NCI-H1930 (cell line): ENCODE measurements around the gene POU6F2.
"Not testable (repeated sequence)": the region's sequence is repeated elsewhere in the genome, so short reads cannot be mapped to it uniquely, and the experiment has no call there.

Source experiments
- DNase-seq, 2 experiments: peaks; one replicate each; lab custom pipeline; 2025; lab: John Stamatoyannopoulos, UW

POU6F2 gene

DNA sequence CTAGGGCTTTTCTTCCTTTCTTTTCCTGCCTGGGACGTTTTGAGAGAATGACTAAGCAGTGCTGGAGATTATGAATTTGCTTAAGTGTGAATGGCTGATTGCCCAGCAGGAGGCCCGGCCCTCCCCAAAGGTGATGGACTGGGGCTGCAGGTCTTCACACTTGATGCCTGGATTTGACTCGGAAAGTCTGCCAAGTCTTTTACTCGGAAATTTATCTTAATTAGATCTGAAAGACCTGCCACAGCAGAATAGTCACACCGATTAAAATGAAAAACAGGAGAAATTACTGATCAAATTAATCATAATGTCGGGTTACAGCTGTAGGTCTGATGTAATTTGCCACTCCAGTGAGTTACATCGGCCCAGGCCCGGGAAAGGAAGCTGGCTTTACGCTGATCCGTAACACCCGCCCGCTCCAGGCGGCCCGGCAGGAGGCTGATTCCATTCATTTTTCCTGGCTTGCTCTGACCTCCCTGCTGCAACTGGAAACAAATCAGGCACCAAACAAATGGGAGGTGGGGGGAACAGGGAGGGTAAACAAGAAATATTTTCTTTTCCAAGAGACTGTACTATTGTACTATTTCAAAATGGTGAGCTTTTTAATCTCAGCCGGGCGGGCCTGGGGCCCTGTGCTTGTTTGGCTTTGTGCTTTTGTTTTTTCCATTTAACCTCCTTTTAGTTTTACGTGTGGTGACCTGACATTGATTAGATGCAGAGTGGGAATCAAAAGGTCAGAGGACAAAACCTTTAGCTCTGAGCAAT, 376.1 kb downstream of the POU6F2 start:
- no peak for DNase-seq

DNA sequence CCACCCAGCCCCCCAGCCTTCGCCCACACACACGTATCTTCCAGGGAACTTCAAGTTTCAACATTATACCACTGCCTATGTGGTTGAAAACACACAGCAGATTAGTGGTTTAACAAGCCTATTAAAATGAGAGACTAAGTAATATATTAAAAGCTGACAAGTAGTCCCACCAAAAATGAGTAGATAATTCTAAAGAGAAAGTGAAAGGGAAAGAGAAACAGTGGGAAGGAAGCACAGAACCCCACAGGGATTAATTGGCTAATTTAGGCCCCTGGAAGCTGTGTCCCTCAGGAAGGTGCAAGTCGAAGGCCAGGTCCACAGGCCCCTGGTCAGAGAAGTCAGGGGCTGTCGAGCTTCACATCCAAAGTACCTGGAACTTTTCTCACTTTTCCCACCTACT, 378.0 kb downstream of the POU6F2 start:
- DNase-seq, result no peak

DNA sequence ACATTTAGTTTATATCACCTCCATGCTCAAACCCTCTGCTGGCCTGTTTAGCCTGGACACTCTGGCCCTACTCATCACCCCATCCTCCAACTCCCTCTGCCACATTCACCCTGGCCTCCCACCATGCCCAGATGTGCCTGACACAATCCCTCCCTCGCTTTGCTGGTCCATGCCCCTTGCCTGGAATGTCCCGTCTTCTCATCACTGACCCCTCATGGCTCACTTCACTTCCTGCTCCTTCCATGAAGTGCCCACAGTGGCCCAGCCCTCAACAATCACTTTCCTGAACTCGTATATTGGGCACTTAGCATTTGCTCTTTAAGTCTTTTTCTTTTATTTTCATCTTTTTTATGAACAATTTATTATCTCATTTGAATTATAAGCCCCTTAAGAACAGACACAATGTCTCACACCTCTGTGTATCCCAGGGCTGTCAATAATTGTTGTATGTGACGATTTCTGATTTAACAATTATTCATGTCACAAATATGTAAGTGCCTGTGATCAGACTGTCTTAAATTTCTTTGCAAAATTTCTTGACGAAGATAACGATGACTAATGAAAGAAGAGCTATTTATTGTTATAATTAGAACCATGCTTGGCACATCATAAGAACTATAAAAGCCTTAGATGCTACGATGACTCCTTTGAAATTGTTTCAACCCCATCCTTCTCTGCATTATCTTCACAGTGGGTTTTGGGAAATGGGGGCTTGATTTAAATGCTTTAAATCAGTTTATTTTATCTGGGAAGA, 378.6 kb downstream of the POU6F2 start:
- no peak for DNase-seq

DNA sequence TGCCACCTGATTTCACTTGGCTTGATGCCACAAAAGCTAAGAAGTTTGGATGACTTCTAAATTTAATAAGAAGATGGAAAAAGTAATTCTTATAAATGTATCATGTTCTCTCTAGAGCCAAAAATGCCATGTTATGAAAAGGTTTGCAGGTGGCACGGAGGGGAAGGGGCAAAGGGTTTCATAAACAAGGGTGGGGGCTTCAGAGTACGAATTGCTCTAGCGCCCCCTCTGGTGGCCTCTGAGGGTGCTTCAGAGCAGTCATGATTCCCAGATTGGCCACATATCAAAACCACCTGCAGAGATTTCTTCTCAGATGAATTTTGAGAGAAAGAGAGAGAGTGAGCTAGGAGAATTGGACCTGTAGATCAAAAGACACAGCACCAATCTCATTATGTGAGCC, 379.9 kb downstream of the POU6F2 start:
- peak in 1 of 2 experiments; percentile 2 for DNase-seq

DNA sequence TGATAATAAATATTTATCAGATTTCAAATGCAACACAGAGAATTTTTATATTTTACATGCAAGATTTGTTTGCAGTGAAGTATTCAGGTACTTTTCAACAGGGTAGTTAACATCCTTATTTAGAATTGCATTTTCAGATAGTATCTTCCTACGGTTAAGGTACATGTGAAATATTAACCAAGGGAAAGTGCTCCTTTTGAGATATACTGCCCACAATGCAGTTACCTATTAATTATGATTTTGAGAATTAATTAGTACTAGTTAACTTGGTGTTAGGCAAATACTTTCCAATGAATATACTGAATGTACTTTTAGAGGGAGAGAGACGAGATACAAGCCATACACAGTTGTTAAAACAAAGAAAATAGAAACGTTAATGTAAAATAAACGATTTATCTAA, 382.3 kb downstream of the POU6F2 start:
- no peak for DNase-seq

DNA sequence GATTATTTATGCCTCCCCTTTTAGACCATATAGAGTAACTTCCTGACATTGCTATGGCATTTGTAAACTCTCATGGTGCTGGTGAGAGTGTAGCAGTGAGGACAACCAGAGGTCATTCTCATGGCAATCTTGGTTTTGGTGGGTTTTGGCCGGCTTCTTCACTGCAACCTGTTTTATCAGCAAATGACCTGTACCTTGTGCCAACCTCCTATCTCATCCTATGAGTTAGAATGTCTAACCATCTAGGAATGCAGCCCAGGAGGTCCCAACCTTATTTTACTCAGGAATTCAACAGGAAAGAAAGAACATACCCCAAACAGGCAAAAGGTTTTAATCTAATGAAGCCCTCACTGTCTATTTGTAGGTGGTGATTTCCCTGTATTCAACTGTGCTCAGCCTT, 383.1 kb downstream of the POU6F2 start:
- DNase-seq, result no peak

DNA sequence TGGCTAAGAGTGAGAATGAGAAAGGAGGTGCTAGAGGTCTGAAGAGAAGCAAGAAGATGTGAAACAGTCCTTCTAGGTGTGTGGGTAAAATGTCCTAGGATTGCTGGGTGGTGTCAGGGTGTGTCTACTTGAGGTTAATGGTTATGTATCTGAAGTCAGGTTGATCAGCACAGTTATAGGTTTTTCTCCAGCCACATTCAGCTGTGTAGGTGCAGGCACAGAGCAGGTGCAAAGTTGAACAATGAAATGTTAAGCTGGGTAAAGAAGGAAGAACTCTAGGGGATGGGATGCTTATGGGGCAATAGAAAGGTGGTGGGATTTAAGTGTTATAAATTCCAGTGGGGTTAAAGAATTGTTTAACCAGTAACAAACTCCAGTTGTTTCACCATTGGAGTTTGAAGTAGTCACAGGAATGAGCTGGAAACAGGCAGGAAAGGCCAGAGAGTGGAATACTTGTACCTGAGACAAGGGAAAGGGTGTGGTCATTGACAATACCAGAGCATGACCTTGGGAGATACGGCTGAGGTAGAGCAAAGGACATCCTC, 388.1 kb downstream of the POU6F2 start:
- no peak for DNase-seq

DNA sequence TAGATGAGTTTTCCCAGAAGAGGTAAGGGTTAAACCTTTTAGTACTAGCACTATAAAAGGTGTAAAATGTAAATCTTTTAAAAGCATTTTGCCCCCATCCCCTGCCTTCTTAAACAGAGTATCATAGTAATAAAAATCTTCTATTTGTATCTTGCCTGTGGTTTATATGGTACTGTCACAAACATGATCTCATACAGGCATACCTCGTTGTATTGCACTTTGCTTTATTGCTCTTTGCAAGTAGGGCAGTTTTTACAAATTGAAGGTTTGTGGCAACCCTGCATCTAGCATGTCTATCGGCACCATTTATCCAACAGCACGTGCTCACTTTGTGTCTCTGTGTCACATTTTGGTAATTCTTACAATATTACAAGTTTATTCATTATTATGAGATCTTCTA, 389.7 kb downstream of the POU6F2 start:
- DNase-seq, result no peak

DNA sequence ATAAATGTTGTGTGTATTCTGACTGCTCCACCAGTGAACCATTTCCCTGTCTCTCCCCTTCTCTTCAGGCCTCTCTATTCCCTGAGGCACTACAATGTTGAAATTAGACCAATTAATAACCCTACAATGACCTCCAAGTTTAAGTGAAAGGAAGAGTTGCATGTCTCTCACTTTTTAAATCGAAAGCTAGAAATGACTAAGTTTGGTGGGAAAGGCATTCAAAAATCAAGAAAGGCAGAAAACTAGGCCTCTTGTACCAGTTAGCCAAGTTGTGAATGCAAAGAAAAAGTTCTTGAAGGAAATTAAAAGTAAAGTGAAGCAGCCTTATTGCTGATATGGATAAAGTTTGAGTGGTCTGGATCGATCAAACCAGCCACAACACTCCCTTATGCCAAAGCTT, 390.2 kb downstream of the POU6F2 start:
- DNase-seq, result no peak

DNA sequence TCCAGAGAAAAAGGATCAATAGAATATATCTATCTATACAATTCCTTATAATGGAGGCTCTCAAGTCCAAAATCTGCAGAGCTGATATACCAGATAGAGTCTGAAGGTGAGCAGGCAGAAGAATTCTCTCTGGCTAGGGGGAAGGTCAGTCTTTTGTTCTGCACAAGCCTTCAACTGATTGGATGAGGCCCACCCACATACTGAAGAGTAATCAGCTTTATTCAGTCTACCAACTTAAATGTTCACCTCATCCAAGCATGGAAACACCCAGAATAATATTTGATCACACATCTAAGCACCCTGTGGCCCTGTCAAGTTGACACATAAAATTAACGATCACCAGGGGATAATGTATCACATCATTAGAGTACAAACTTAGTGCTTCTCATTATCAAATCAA, 394.7 kb downstream of the POU6F2 start:
- DNase-seq, result no peak

DNA sequence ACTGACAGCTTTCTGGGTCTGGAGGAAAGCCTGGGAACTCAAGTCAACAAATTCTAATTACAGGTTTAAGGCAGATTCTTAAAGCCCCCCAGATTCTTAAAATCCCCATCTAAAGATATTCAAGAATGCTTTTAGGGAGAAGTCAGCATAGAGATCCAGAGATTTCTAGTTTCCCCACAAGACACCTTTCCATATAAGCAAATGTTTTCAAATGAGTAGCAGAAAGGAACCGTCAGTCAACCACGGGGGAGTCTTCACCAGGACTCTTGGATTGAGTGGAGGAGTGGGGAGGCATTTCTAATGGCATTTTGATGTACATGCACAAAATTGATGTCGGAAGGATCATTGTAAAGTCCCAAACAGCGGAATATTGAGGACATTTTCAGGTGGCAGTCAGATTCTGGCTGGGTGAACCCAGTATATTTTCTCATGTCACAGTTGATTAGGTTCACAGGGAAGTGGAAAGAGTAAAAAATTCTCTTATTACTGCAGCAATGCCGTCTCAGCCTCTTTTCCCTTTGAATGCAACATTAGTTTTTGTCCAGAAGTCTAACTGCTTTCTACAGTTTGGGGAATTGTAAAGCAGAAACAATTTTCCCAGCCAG, 396.8 kb downstream of the POU6F2 start:
- DNase-seq, result no peak

DNA sequence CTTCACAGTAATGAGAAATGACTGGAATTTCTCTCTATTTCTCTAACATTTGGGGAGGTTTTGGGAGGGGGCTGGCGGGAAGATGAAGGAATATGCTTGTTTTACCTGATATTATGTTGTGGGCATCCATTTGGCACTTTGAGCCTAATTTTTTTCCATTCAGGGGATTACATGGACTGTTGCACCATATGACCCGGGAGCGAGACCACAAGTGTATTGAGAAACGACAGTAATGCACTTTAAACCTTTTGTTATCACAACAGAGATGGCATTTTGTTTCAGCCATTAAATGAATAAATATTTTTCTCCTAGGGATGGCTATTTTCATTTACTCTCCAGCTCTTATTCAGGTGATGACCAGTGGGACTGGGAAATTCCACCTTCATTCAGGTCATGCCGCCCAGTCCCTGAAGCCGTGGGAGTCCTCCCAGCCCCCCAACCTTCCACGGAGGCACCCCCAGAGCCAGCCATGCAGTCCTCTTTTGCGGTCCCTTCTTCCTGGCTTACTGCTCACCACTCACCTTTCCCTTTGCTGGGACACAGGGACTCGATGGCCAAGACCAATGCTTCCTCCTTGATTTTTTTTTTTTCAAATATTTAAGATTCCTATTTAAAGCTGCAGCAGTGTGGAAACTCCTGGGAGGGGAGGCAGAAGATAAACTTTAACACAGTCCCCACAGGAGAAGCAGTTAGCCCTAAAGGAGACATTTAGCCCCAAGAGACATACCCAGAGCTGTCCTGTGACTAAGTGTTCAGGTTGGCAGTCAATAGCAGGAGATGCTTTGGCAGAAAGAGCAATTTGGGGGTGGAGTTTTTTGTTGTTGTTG, 397.6 kb downstream of the POU6F2 start:
- DNase-seq, result no peak

DNA sequence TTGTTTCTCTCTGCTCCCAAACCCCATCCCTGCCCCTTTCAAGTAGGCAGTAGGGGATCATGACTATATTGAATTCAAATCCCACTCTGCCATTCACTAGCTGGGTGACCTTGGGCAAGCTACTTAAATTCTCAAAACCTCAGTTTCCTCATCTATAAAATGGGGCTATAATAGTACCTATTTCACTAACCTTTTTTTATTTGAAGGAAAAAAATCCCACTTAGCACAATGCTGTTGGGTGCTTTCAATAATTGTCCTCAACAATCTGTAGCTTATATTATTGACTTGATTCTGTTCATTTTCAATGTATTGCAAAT, 398.1 kb downstream of the POU6F2 start:
- no peak for DNase-seq

DNA sequence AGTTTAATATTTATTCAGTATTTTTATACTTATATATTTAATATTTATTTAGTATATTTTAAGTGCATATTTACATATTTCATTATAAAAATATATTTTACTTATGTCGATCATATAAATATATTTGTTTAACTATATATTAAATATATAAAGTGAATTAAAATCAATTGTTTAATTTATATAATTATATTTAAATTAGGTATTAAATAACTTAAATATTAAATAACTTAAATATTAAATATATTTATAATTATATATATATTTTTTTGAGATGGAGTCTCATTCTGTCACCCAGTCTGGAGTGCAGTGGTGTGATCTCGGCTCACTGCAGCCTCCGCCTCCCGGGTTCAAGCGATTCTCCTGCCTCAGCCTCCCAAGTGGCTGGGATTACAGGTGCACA, 399.2 kb downstream of the POU6F2 start:
- DNase-seq, result not testable (repeated sequence)

DNA sequence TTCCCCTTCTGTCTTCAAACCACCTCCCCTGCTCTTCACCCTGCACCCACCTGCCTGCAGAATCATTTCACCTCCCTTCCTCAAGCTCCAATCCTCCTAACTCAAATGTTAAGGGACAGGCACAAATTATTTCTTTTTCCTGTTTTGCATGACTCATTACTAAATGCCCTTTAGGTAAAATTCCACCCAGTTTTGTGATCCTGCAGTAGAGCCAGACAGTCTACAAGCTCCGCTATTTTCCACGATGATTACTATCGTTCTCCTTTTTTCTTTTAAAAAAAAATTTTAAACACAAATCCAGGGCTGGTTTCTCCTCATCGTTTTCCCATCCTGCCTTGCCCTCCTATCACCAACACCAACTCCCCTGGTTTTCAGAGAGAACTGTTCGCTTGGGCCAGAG, 401.7 kb downstream of the POU6F2 start:
- DNase-seq, result no peak

DNA sequence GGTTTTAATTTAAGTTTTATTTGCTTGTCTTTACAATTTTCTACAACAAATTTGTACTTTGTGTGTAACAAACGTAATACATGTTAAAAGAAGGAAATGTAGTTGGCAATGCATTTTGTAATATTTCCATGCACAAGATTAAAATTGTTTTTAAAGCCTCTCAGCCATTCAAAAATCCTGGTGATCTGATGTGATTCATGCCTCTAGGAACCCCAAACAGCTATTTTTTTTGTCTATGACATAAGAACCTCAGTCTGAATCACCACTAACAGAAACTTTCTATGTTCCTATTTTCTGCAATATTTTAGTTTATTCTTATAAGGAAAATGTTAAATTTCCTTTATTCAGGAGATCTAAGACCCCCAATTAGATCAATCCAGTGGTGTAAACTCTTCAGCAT, 405.4 kb downstream of the POU6F2 start:
- no peak for DNase-seq

DNA sequence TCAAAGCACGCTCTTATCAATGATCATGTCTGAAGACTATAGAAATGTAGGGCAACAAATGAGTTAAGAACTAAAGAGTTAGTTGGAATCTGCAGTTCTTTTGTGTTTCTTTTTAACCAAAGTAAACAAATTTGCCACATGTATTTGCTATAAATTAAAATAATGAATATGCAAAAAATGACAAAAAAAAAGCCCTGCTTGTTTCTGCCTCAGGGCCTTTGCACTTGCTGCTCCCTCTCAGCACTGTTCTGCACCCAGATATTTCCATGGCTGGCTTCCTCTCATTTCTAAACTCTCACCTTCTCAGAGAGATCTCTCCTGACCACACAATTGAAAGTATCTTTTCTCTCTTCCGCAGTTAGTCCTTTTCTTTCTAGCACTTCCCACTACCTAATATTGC, 406.7 kb downstream of the POU6F2 start:
- no peak for DNase-seq

DNA sequence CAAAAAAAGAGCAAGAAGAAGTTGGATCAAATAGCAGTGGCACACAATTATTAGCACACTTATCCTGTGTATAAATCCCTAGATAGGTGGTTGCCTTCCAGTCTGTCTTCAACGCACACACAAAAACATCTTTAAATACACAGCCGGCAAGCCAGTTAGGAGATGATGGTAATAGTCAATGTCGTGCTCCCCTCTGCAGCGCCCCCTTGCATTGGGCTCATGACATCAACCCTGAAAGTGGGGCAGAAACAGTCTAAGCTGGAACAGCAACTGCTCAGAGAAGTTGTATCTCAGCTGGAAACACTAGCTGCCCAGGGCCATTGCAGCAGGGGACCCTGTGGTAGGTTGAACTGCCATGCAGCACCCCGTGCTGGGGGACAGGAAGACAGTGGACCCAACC, 409.0 kb downstream of the POU6F2 start:
- DNase-seq, result no peak

DNA sequence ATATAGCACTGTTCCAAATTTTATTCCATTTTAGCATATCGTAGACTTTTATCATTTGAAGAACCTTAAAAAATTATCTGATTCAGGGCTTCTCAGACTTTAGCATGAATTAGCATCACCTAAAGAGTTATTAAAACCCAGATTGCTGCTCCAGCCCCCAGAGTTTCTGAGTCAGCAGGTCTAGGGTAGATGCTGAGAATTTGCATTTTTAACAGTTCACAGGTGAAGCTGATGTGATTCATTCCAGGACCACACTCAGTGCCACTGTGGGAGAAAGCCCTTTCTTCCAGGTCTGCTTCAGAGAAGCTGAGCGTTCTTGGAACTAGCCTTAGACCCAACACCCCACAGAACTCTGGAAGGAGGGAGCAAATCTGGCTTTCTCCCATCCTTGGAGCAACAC, 414.4 kb downstream of the POU6F2 start:
- no peak for DNase-seq

DNA sequence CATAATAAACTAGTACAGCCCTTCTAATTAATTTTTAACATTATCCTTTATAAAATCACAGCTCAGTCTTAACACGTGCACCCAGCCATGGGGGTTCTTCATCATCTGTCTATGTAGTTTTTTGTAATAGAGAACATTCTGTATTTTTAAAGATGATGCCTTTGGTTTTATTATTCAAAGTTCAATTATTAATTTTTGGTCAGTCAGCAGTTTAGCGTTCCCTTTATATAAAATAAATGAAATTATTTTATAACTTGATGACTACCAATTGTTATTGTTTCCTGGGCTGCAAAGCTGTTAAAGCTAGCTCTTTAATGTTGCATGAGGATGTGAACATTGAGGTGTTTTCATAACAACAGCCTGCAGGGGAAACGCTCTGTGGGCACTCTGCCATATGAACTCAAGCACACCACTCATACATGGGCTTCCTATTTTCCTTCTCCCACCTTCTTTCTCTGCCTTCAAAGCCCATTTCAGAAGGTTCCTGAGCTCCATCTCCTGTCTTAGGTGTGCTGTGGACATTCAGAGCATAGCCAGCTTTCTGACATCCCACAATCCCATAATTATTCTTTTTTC, 416.5 kb downstream of the POU6F2 start:
- DNase-seq, result no peak

DNA sequence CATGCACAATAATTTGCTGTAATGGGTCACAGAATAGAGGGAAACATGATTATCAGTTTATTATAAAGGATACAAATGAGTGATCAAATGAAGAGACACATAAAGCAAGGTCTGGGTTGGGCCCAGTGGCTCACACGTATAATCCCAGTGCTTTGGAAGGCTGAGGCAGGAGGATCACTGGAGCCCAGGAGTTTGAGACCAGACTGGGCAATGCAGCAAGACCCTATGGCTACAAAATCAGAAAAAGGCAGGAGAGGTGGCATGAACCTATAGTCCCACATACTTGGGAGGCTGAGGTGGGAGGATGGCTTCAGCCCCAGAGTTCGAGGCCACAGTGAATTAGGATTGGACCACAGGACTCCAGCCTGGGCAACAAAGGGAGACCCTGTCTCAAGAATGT, 421.7 kb downstream of the POU6F2 start:
- no peak for DNase-seq

DNA sequence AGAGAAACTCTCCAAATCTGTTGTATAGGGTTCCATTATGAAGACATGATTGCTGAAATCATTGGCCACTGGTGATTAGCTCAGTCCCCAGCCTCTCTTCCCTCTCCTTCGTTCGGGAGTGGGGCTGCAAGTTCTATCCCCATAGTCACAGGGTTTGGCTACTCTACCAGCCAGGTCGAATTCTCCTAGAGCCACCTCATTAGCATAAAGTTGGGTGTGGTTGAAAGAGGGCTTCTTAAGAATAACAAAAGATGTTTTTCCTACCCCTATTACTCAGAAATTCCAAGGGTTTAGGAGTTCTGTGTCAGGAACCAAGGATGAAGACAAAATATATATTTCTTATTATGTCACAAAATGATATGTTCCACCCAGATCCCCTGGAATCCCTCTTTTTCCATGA, 422.3 kb downstream of the POU6F2 start:
- DNase-seq, result no peak
